Brain pericyte (primary cell): ENCODE measurements around the gene FBRSL1.
A peak's percentile ranks its signal among the peaks of the same experiment; 100 is the strongest.

ENCODE experiments used
- DNase-seq: peaks from one replicate; pipeline ENCODE4 v3.0.0-alpha.2; 2012; ENCODE audit warnings: low read depth, low spot score

FBRSL1 gene

DNA sequence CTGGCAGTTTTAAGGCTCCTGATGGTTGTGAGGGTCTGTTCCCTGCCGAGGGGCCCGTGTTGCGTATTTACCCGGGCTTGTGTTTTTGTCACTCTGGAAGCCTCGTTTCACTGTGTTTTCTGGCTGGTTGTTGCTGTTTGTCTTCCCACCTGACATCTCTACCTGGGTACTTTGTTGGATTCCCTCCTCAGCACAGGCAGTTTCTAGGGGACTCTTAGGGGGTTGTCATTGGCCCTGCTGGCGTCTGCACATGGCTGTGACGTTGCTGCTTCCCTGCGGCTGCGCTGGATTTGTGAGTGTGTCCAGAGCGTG is 6.4 kb downstream of the FBRSL1 start:
- DNase-seq, result no peak

DNA sequence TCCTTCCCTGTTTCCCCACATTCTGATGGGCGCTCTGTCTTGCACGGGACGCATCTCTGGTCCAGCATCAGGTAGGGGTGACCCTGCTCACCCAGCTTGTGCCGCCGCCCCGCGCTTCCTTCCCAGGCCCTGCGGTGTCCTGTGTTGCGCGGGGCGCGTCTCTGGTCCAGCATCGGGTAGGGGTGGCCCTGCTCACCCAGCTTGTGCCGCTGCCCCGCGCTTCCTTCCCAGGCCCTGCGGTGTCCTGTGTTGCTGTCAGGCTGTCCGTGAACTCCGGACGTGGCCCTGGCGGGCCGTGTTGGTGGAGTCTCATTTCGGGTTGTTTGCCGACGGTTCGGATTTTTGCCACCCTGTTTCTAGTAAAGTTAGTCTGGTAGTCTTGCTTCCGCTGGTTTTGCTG is 6.8 kb downstream of the FBRSL1 start:
- DNase-seq, result no peak

DNA sequence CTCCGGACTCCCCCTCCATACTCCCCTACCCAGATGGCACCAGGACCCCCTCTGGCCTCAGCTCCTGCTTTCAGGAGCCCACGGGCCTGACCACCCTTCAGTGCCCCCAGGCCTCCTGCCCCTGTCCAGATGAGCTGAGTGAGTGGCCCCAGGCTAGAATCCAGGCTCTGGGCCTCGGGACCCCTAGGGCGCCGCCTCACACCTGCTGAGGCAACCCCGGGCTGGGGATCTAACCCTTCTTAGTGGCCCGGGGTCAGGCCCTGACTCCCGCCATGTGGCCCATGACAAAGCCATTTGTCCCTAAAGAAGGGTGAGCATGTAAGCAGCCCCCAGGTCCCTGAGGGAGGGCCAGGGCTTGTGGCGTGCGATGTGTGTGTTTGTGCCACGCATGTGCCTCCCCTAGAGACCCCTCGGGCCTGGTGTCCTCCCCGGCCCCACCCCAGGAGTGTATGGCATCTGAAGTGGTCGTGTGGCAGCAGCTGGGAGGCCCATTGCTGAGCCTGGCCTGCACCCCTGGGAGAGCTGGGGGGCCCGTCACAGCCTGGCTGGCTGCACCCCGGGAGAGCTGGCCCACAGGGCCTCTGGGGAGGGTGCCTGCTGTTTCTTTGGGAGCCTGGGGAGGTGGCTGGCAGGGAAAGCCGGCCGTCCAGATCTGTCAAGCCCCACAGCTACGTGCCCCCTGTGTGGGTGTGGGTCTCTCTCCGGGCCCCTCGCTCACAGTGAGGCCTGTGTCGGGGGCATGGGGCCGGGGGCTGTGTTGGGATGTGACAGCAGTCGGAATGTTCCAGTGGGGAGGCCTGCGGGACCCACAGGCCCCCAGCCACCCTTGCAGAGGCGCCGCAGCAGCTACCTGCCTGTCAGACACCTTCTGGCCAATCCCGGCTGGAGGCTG is 7.8 kb downstream of the FBRSL1 start:
- DNase-seq, result no peak

DNA sequence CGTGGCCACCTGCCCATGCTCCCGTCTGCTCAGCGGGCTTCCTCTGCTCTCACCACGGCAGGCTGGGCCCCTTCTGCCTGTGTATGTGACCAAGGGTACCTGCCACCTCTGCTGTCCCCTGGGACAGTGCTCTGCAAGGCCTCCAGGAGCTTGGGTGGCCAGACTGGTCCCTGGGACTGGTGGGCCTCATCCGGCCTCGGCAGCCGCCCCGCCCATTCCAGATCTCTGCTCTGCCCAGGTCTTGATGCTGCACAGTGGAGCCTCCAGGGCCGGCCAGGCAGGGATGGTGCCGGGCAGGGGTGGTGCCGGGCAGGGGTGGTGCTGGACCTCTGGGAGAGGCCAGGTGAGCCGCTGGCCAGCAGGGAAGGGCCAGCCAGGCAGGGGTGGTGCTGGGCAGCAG is 9.0 kb downstream of the FBRSL1 start:
- DNase-seq, result no peak

DNA sequence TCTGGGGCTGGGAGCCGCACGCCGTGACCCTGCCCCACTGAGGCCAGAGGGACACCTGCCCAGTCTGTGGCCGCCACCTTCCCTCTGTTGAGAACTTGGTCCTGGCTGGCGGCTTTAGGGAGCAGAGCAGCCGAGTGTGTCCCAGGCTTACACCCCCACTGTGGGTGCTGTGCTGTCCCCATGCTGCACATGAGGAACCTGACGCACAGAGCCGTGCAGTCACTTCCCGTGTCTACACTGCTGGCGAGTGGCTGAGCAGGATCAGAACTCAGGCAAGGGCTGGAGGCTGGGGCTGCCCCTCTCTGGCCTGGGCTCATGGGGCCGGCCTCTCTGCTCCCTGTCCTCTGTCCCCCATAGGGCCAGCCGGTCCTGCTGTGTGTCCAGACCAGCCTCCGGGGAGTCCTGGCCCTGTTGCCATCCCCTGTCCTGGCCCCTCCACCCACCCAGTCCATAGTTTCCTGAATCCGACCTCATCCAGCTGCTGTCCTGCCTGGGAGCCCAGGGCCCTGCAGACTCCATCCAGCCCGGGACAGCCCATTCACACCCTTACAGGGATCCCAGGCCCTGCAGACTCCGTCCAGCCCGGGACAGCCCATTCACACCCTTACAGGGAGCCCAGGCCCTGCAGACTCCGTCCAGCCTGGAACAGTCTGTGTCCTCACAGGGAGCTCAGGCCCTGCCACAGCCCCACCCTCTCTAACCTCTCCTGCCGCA is 10.3 kb downstream of the FBRSL1 start:
- no peak for DNase-seq

DNA sequence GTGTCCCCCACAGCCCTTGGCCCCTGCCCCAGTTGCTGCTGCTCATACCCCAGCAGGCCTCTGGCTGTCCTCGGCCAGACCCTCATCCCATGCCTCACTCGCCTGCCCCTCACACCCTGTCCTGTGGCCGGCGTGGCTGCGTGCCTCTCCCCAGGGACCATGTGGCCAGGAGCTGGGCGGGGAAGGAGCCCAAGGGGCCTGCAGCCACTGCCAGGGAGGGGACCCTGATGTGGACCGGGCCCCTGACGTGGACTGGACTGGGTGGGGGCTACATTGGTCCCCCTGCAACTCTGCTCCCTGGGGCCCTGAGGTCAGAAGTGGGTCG is 10.9 kb downstream of the FBRSL1 start:
- DNase-seq, result no peak

DNA sequence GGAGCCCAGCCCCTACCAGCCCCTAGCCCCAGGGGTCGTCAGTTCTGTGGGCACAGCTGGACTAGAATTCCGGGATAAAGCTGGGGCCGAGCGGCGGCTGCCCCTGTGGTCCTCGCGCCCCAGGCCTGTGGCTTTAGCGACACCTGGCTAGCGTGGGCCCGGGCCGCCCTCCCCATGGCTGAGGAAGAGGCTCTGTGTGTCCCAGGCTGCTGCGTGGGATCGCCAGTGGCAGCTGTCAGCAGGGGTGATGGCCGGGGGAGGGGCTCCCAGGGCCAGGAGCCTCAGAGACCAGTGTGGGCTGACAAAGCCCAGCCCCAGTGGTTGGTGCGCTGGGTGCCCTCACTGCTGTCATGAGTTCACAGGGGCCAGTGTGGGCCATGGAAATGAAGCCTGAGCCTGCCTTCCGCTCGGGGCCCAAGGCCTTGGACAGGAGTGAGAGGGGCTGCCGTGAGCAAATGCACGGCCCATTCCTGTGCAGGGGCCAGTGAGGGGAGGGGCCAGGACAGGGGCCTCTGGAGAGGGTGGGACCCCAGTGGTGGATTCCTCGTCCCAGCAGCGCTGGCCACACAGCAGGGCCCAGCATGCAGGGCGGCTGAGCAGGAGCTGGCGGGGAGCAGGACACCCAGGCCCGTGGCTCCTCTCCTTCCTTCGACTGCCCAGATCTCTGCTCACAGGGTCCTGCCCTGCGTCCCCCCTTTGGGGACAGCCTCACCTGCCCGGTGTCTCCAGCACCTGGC is 11.4 kb downstream of the FBRSL1 start:
- no peak for DNase-seq

DNA sequence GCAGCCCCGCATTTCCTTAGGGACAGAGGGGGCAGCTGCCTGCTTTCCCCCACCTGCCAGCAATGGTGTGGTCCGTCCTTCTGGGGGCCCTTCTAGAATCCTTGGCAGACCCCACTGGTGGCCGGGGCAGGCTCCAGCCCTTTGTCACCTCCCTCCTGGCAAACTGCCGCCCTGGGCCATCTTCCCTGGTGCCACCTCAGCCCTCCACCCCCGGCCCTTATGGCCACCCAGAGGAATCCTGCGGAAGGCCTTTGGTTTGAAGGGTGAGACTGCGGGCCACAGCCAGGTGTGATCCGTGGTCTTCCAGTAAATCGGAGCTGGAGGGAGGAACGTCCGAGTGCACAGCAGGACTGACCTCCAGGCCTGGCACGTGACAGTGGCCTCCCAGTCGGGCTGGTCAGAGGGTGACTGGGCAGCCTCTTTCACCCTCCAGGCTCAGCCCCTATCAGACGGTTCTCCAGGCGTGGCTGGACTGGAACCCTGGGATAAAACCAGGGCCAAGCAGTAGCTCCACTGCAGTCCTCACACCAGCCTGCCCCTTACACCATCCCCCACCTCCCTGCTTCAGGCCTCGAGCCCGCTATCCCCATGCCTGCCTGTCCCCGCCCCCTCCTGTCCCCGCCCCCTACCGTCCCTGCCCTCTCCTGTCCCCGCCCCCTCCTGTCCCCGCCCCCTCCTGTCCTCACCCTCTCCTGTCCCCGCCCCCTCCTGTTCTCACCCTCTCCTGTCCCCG is 12.4 kb downstream of the FBRSL1 start:
- DNase-seq, result no peak

DNA sequence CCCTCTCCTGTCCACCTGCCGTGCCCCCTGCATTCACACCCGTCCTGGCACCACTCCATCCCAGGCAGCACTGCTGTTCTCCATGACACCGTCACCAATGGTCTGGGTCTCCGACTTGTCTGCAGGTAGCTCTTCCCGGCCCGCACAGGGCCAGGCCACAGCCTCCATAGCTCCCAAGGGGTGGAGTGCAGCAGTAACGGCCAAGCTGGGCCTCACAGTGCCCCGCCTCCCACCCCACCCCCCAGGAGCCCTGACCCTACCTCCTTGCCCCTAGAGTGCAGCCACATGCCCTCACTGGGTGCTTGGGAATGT is 12.9 kb downstream of the FBRSL1 start:
- no peak for DNase-seq

DNA sequence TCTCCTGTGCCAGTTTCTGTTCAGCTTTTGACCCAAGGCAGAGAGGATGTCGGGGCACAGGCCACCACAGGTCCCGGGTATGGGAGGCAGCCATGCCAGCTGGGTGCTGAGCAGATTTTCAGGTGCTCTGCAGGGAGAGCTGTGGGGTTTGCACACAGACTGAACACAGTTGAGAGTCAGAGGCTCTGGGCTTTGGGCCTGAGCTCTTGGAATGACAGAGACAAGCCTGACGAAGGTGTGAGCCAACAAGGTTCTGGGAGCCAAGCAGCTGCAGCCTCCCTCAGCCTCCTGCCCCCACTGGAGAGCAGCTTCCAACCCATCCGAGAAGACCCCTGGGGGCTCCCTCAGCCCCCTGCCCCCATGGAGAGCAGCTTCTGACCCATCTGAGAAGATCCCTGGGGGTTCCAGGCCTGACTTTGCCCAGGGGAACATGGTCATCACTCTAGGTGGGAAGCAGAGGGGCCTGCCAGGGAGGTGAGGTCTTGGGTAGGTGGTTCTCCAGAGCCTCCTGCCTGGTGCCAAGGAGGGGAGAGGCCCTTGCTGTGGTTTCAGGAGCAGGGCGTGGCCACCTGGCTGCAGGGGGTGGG is 13.8 kb downstream of the FBRSL1 start:
- no peak for DNase-seq

DNA sequence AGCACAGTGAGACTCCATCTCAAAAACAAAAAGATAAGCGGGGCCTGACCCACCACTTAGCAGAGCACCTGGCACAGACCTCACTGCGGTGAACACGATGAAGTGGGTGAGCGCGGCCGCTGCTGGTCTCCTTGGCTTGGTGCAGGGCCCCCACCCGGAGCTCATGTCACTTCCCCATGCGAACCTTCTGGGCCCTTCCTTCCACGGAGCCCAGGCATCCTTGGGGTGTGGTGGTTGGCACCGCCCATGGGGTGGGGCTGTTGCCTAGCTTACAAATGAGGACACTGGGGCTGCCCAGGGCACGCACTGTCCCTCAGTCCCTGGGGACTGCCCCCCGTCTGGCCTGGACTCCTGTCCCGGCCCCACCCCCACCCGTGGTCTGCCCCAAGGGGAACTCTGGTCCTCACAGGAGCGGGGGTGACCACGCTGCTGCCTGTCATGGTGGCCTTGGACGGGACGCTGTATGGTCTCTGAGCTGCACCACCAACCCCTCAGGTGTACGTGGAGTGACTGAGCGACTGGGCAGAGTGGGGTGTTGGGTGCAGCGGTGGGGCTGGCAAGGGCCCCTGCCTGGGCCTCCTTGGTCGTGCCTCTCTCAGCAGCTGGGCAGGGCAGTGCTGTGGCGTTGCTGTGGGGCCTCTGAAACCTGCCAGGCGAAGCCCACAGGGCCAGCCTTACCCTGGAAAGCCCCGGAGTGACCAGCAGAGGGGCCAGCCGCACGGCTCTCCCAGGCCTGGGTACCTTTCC is 15.3 kb downstream of the FBRSL1 start:
- DNase-seq, result no peak

DNA sequence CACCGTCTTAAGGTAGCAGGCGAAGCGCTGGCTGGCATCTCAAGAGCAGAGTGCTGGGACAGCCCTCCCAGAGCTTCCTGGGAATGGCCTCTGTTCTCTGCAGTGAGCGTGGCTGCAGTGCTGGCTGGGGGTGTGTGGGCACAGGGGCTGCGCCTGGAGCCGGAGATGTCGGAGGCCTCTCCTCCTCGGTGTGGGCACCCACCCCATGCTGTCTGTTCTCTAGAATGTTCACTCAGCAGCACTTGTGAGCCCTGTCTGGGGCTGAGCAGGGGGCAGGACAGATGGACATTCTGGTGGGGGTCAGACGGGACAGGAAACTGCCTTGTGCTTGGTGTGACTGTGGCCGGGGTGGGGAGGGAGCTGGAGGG is 15.9 kb downstream of the FBRSL1 start:
- DNase-seq, result no peak

DNA sequence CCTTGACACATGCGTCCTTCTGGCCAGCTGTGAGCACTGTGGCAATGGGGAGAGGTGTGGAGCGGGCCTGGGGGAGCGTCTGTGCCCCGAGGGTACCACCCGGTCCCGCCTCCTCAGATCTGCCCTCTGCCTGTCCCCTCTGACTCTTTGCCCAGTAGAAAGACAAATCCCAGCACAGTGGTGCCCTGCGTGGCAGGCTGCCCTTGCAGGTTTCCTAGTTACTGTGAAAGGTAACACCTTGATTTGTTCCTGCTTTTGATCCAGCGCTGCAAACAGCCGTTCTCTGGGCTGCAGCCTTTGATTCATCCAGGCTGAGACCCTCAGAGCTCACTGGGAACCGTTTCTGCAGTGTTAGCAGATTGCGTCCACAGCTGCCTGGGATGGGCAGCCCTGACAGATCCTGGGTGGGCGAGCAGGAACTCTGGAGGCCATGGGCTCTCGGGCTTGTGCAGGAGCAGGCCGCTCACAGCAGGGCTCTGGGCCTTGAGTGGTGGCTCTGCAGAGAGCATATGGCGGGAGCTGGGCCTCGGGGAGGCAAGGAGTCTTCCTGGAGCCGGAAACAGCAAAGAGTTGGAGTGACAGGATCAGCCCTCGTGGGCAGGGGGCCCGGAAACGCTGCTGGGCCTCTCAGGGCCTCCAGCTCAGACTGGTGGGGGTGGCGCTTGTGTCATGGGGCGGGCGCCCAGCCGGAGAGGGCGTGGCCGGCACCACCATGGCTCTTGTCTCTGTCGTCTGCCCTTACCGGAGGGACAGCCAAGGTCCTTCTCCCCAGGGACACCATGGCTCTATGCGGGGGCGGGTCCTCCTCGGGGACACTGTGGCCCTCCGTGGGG is 16.6 kb downstream of the FBRSL1 start:
- peak; percentile 34 for DNase-seq

DNA sequence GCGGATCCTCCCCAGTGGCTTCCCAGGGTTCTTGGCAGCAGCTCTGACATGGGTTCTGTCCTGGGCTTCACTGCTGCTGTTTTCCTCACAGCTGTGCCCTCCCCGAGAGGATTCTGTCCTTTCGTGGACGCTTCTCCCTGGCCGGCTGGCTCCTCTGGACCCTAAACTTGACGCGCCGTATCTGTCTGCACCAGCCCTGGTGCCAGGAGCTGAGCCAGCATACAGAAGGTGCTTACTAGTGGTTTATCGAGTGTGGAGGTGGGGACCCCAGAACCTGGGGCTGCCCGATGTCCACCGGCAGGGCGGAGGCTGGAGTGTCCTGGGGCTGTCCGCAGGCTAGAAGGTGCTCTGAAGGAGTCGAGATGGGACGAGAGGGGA is 17.2 kb downstream of the FBRSL1 start:
- DNase-seq, result no peak

DNA sequence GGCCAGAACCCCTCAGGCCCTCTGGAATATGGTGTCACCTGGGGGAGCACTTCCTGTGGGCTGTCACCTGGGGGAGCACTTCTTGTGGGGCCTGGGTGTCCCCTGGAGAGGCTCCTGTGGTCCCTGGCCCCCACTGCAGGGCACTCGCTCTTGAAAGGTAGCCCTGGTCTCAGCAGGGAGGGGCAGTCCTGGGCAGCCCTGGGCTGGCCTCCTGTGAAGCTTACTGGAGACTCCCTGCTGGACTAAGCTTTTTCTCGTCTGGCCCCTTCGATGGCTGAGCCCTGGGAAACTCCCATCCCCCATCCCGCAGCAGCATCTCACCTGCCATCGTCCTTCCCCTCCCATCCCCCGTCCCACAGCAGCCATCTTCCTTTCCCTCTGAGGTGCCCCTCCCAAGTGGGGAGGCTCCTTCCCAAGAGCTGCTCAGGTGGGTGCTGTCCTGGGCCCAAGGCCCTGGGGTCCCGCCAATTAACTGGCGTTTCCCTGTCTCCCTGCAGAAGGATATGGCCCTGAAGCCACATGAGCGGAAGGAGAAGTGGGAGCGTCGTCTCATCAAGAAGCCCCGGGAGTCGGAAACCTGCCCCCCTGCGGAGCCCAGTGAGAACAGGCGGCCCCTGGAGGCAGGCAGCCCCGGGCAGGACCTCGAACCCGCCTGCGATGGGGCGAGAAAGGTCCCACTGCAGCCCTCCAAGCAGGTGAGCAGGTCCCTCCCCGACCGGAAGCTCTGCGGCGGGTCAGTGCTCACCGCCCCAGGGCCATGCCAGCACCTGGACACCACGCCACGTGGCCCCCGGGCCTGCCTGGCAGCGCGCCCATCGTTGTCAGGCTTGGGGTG is 17.9 kb downstream of the FBRSL1 start:
- DNase-seq, result no peak

DNA sequence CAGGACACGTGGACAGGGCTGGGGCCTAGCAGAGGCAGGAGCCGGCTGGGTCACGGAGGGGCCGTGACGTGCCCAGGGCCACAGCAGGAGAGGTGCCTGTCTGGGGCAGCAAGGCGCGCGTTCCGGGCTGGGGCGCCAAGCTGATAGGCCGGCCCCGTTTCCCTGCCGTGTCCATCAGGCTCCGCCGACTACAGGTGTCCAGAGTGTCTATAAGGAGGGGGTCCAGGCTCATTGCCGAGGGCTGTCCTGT is 18.5 kb downstream of the FBRSL1 start:
- no peak for DNase-seq

DNA sequence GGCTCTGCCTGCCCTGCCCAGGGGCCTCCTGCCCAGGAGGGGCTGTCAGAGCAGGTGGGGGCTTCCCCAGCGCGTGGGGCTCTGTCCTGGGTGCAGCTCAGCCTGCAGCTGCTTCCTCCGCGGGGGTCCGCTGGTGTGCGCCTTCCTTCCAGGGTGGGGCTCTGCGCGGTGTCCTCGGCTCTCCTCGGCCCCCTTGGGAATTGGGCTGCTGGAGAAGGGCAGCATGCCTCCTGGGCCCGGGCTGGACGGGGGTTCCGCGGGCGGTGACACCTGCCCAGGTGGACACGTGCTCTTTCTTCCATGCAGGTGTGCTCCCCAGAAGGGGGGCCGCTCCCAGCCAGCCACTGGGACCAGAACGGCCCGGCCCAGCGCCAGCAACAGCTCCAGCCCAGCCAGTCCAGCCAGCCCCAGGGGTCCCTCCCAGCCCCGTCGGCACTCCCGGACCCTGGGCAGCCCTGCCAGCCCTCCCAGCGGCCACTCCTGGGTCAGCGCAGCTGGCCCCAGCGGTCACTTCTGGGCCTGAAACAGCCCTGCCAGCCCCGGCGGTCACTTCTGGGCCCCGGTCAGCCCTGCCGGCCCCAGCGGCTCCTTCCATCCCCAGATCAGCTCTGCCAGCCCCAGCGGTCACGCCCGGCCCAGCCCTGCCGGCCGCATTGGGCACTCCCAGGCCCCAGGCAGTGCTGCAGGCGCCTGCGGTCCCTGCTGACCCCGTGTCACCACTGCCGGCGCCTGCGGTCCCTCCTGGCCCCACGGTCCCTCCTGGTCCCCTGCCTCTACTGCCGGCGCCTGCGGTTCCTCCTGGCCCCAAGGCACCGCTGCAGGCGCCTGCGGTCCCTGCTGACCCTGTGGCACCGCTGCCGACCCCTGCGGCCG is 19.1 kb downstream of the FBRSL1 start:
- no peak for DNase-seq

DNA sequence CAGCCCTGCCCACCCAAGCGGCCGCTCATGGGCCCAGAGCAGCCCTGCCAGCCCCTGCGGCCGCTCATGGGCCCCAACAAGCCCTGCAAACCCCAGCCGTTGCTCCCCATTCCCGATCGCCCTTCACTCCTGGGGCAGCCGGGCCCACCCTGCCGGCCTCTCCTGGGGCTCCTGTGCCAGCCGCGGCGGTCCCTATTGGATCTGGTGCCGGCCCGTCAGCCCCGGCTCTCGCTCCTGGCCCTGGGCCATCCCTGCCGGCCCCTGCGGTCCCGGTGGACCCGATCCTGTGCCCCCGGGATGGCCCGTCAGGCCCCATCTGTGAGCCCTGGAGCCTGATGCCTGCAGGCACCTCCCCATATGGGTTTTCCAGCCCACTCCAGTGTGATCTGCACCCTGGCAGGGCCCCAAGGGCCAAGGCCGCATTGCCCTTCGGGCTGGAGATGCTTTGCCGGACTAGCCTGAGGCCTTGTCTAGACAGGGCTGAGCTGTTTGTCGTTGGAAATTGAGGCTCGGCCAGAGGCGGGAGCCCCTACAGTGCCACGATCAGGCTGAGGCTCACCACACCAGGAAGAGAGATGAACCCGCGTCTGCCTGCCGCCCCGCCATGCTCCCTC is 20.3 kb downstream of the FBRSL1 start:
- DNase-seq, result no peak
